ENCODE data around the gene PDE7B.

- TF ChIP-seq EP300 (IDR thresholded peaks at IDR 0.05) (no peak), CTCF (IDR thresholded peaks at IDR 0.05) (no peak), POLR2AphosphoS5 (IDR thresholded peaks at IDR 0.05) (no peak), POLR2A (IDR thresholded peaks at IDR 0.05; ENCODE audit: low read depth) (no peak)
Observed at GRCh38 chr6:136136274-136136673, 284.8 kb downstream of the PDE7B start.
